WTC11 (cell line): Measurements from ENCODE around the gene FSTL3. TPM values are rescaled to one million over a fixed set of nuclear protein-coding genes. Genes with fewer than 3 reads are reported as not detected.

Source experiments
- ATAC-seq: fragments of 200-7000 bp; cut with Tn5 transposase; 2 replicates; pipeline ENCODE4 v1.10.0; 2021; ENCODE audit warnings: mild to moderate bottlenecking, moderate library complexity
- CTCF ChIA-PET: fragments of 300-600 bp; sonication (Branson Sonifier 250); formaldehyde crosslinking; loops from one replicate; lab custom pipeline; 2021; ENCODE audit warnings: antibody characterized with exemption; lab: Charles Lee
- POLR2A ChIA-PET: fragments of 350-600 bp; sonication (Branson Sonifier 250); formaldehyde crosslinking; loops from one replicate; lab custom pipeline; 2021; ENCODE audit warnings: antibody characterized with exemption; lab: Charles Lee
- DNase-seq: peaks from one replicate; pipeline ENCODE4 v3.0.0; 2021; ENCODE audit warnings: low spot score
- H3K27ac Mint-ChIP-seq: 2 replicates; pipeline ENCODE4 v1.8.0; 2021; ENCODE audit warnings: mixed read lengths
- H3K27me3 Mint-ChIP-seq: 2 replicates; pipeline ENCODE4 v1.8.0; 2021; ENCODE audit warnings: low read depth, mild to moderate bottlenecking, moderate library complexity, mixed read lengths
- H3K36me3 Mint-ChIP-seq: 2 replicates; pipeline ENCODE4 v1.8.0; 2021; ENCODE audit warnings: mixed read lengths
- H3K4me1 Mint-ChIP-seq: 2 replicates; pipeline ENCODE4 v1.8.0; 2022; ENCODE audit warnings: mixed read lengths
- H3K4me3 Mint-ChIP-seq: 2 replicates; pipeline ENCODE4 v1.8.0; 2021; ENCODE audit warnings: mild to moderate bottlenecking, moderate library complexity, mixed read lengths
- H3K9me3 Mint-ChIP-seq: 2 replicates; pipeline ENCODE4 v1.8.0; 2021; ENCODE audit warnings: mixed read lengths
- ATF2 ChIP-seq: sonication (generic); formaldehyde crosslinking; IDR thresholded peaks from 2 replicates; pipeline ENCODE4 v1.8.1; 2022; ENCODE audit warnings: low read depth, missing genetic modification reagents, borderline replicate concordance
- CREB1 ChIP-seq: sonication (generic); formaldehyde crosslinking; IDR thresholded peaks from 2 replicates; pipeline ENCODE4 v1.8.0; 2023; ENCODE audit warnings: mild to moderate bottlenecking, missing genetic modification reagents
- EMX1 ChIP-seq: fragments of 250-450 bp; sonication (Bioruptor Pico); IDR thresholded peaks from 2 replicates; pipeline ENCODE4 v1.8.0; 2021; ENCODE audit warnings: mild to moderate bottlenecking
- ERG ChIP-seq: fragments of 250-450 bp; sonication (Bioruptor Pico); IDR thresholded peaks from 2 replicates; pipeline ENCODE4 v1.8.0; 2021; ENCODE audit warnings: mild to moderate bottlenecking
- FOXK1 ChIP-seq: sonication (generic); formaldehyde crosslinking; IDR thresholded peaks from 2 replicates; pipeline ENCODE4 v1.8.0; 2022; ENCODE audit warnings: mild to moderate bottlenecking, moderate library complexity, missing genetic modification reagents
- GABPB1 ChIP-seq: sonication (generic); formaldehyde crosslinking; IDR thresholded peaks from 2 replicates; pipeline ENCODE4 v1.8.1; 2023; ENCODE audit warnings: mild to moderate bottlenecking, missing genetic modification reagents
- IRF1 ChIP-seq: sonication (generic); formaldehyde crosslinking; IDR thresholded peaks from 2 replicates; pipeline ENCODE4 v1.8.0; 2023; ENCODE audit warnings: missing genetic modification reagents
- JAZF1 ChIP-seq: fragments of 250-450 bp; sonication (Bioruptor Pico); IDR thresholded peaks from 2 replicates; pipeline ENCODE4 v1.9.0; 2021; ENCODE audit warnings: moderate library complexity, mild to moderate bottlenecking, inconsistent platforms
- MYBL2 ChIP-seq: sonication (generic); formaldehyde crosslinking; IDR thresholded peaks from 2 replicates; pipeline ENCODE4 v1.8.1; 2023; ENCODE audit warnings: mild to moderate bottlenecking, moderate library complexity, missing genetic modification reagents
- RELA ChIP-seq: sonication (generic); formaldehyde crosslinking; IDR thresholded peaks from 2 replicates; pipeline ENCODE4 v1.8.1; 2022; ENCODE audit warnings: missing genetic modification reagents, mild to moderate bottlenecking, borderline replicate concordance
- STAT6 ChIP-seq: sonication (generic); formaldehyde crosslinking; conservative IDR thresholded peaks from 2 replicates; pipeline ENCODE4 v1.8.1; 2023; ENCODE audit warnings: mild to moderate bottlenecking, low read depth, missing genetic modification reagents, moderate library complexity
- TP53 ChIP-seq: sonication (generic); formaldehyde crosslinking; IDR thresholded peaks from 2 replicates; pipeline ENCODE4 v1.8.1; 2023; ENCODE audit warnings: mild to moderate bottlenecking, missing genetic modification reagents
- USF1 ChIP-seq: sonication (generic); formaldehyde crosslinking; IDR thresholded peaks from 2 replicates; pipeline ENCODE4 v1.8.0; 2022; ENCODE audit warnings: mild to moderate bottlenecking, missing genetic modification reagents
- USF2 ChIP-seq: sonication (generic); formaldehyde crosslinking; IDR thresholded peaks from 2 replicates; pipeline ENCODE4 v1.8.1; 2023; ENCODE audit warnings: mild to moderate bottlenecking, missing genetic modification reagents, moderate library complexity
- ZBTB21 ChIP-seq: sonication (generic); formaldehyde crosslinking; IDR thresholded peaks from 2 replicates; pipeline ENCODE4 v1.8.1; 2023; ENCODE audit warnings: mild to moderate bottlenecking, missing genetic modification reagents, borderline replicate concordance
- ZNF281 ChIP-seq: sonication (generic); formaldehyde crosslinking; IDR thresholded peaks from 2 replicates; pipeline ENCODE4 v1.8.0; 2023; ENCODE audit warnings: mild to moderate bottlenecking, missing genetic modification reagents
- ZNF396 ChIP-seq: fragments of 250-450 bp; sonication (Bioruptor Pico); IDR thresholded peaks from 2 replicates; pipeline ENCODE4 v1.8.0; 2021; ENCODE audit warnings: mild to moderate bottlenecking, moderate library complexity, borderline replicate concordance
- ZSCAN18 ChIP-seq: fragments of 250-450 bp; sonication (Bioruptor Pico); IDR thresholded peaks from 2 replicates; pipeline ENCODE4 v2.1.2; 2022; ENCODE audit warnings: mild to moderate bottlenecking, moderate library complexity
- total RNA-seq: library from RNA; stranded (reverse); gene quantifications from 3 replicates; pipeline ENCODE4 v1.2.3, GENCODE V29; 2021

The FSTL3 gene
- total RNA-seq, 1 experiment from 2014 or later: 8.7 TPM

GRCh38 chr19:651991-652390 lies 24.2 kb upstream of the FSTL3 start:
- no peak overlapping the region for H3K4me3 Mint-ChIP-seq
- ChIA-PET POLR2A (no interaction called here), CTCF (no interaction called here)
- no peaks in the 10 kb centered on the region for H3K9me3 Mint-ChIP-seq
- ATAC-seq (no peak), DNase-seq (no peak)
- H3K27me3 Mint-ChIP-seq: no peaks in the 10 kb centered on the region
- H3K36me3 Mint-ChIP-seq: no peaks in the 10 kb centered on the region
- no peak for TF ChIP-seq IRF1 (CRISPR knock-in tag)
- no peak for TF ChIP-seq MYBL2 (CRISPR knock-in tag)
- TF ChIP-seq ZSCAN18 (CRISPR knock-in tag): no peak
- TF ChIP-seq ZBTB21 (CRISPR knock-in tag): no peak
- no peak for TF ChIP-seq USF2 (CRISPR knock-in tag)
- no peak for TF ChIP-seq JAZF1
- no peak for TF ChIP-seq ATF2 (CRISPR knock-in tag)
- TF ChIP-seq EMX1 (CRISPR knock-in tag): no peak
- no peak for TF ChIP-seq GABPB1 (CRISPR knock-in tag)
- TF ChIP-seq FOXK1: no peak
- TF ChIP-seq ZNF281 (CRISPR knock-in tag): no peak
- H3K4me1 Mint-ChIP-seq: no peaks in the 10 kb centered on the region
- H3K27ac Mint-ChIP-seq: no peak overlapping the region

- ChIA-PET POLR2A (no interaction called here), CTCF (no interaction called here)
- H3K9me3 Mint-ChIP-seq: no peaks in the 10 kb centered on the region
- no peak overlapping the region for H3K27ac Mint-ChIP-seq
- no peak for DNase-seq
- no peaks in the 10 kb centered on the region for H3K27me3 Mint-ChIP-seq
- H3K4me3 Mint-ChIP-seq: no peak overlapping the region
- no peaks in the 10 kb centered on the region for H3K4me1 Mint-ChIP-seq
- no peak for ATAC-seq
- no peaks in the 10 kb centered on the region for H3K36me3 Mint-ChIP-seq
- TF ChIP-seq USF1 (CRISPR knock-in tag): no peak
- TF ChIP-seq JAZF1: no peak
- no peak for TF ChIP-seq TP53 (CRISPR knock-in tag)
- no peak for TF ChIP-seq ERG (CRISPR knock-in tag)
- TF ChIP-seq ZNF396: no peak
- TF ChIP-seq RELA: no peak
- no peak for TF ChIP-seq STAT6 (CRISPR knock-in tag)
- TF ChIP-seq ZSCAN18 (CRISPR knock-in tag): no peak
- TF ChIP-seq CREB1: no peak
Observed at GRCh38 chr19:652467-653389, 23.5 kb upstream of the FSTL3 start.
